Right ventricle myocardium superior (tissue), 1 donor: ENCODE measurements around the gene PTPRN2. TPM values are rescaled to one million over a fixed set of nuclear protein-coding genes. Genes with fewer than 3 reads are reported as not detected.
"Not testable (repeated sequence)": the region's sequence is repeated elsewhere in the genome, so short reads cannot be mapped to it uniquely, and the experiment has no call there.

Experiments
- ATAC-seq: fragments of 200-7000 bp; cut with Tn5 transposase; one replicate; pipeline ENCODE4 v1.9.1; 2020; ENCODE audit warnings: mild to moderate bottlenecking; ENCODE audit not compliant: poor library complexity
- DNase-seq: peaks from one replicate; pipeline ENCODE4 v3.0.0-alpha.2; 2020
- intact Hi-C: fragments of 100-400 bp; cut with DNase I; formaldehyde crosslinking; loops from one replicate; pipeline ENCODE4 v1.11.2; 2022
- total RNA-seq: library from RNA; stranded (reverse); fragmentation: NEBNext Ultra II Directional; extraction: Animal tissue kit (Norgen Biotek cat#: 25700); gene quantifications from one replicate; pipeline ENCODE4 v1.2.1, GENCODE V29; 2021
- donor health status: DM: no; HTN: yes; CAD: no; lungs with severe emphysema.

The PTPRN2 gene
- total RNA-seq, 1 donor from 2014 or later, result 1.2 TPM

- intact Hi-C loops, result no loop called here
- no peak for ATAC-seq
- no peak for DNase-seq
Observed at GRCh38 chr7:158458716-158459282, 128.8 kb downstream of the PTPRN2 start.

GRCh38 chr7:158458096-158458495 is 129.5 kb downstream of the PTPRN2 start:
- DNase-seq (no peak), ATAC-seq (no peak)
- intact Hi-C loops, result no loop called here

GRCh38 chr7:158457586-158457985 is 130.0 kb downstream of the PTPRN2 start:
- ATAC-seq, intact Hi-C loops, DNase-seq: not testable (repeated sequence)

- intact Hi-C loops, result no loop called here
- DNase-seq (no peak), ATAC-seq (no peak)
Observed at GRCh38 chr7:158454631-158455030, 133.0 kb downstream of the PTPRN2 start.

- intact Hi-C loops, result no loop called here
- DNase-seq (no peak), ATAC-seq (no peak)
Observed at GRCh38 chr7:158453663-158454062, 134.0 kb downstream of the PTPRN2 start.

- intact Hi-C loops, result no loop called here
- no peak for ATAC-seq
- no peak for DNase-seq
Observed at GRCh38 chr7:158452331-158452730, 135.3 kb downstream of the PTPRN2 start.

GRCh38 chr7:158450476-158451124 is 137.0 kb downstream of the PTPRN2 start:
- no peak for ATAC-seq
- intact Hi-C loops, result no loop called here
- no peak for DNase-seq

- ATAC-seq, result no peak
- intact Hi-C loops, result no loop called here
- no peak for DNase-seq
Observed at GRCh38 chr7:158449942-158450341, 137.7 kb downstream of the PTPRN2 start.

- intact Hi-C loops, result no loop called here
- ATAC-seq, result no peak
- DNase-seq, result no peak
Observed at GRCh38 chr7:158449266-158449665, 138.4 kb downstream of the PTPRN2 start.

GRCh38 chr7:158448430-158449100 is 139.1 kb downstream of the PTPRN2 start:
- ATAC-seq, result no peak
- intact Hi-C loops, result no loop called here
- no peak for DNase-seq

- DNase-seq, result no peak
- intact Hi-C loops, result no loop called here
Observed at GRCh38 chr7:158447506-158448171, 140.0 kb downstream of the PTPRN2 start.

GRCh38 chr7:158447151-158447505 is 140.5 kb downstream of the PTPRN2 start:
- intact Hi-C loops, result no loop called here
- DNase-seq (no peak), ATAC-seq (no peak)

More at GRCh38 chr7:158447506-158448171, 140.0 kb downstream of the PTPRN2 start:
- no peak for ATAC-seq

- intact Hi-C loops, result no loop called here
- ATAC-seq (no peak), DNase-seq (no peak)
Observed at GRCh38 chr7:158446706-158447105, 140.9 kb downstream of the PTPRN2 start.

GRCh38 chr7:158446281-158446680 is 141.3 kb downstream of the PTPRN2 start:
- no peak for DNase-seq
- intact Hi-C loops, result no loop called here
- no peak for ATAC-seq

GRCh38 chr7:158445421-158446175 is 142.0 kb downstream of the PTPRN2 start:
- intact Hi-C loops, result no loop called here
- ATAC-seq, result no peak

GRCh38 chr7:158444501-158445420 is 142.9 kb downstream of the PTPRN2 start:
- no peak for DNase-seq

More at GRCh38 chr7:158445421-158446175, 142.0 kb downstream of the PTPRN2 start:
- DNase-seq, result no peak

GRCh38 chr7:158443688-158444483 is 143.7 kb downstream of the PTPRN2 start:
- DNase-seq (no peak), ATAC-seq (no peak)
- intact Hi-C loops, result no loop called here

More at GRCh38 chr7:158444501-158445420, 142.9 kb downstream of the PTPRN2 start:
- intact Hi-C loops, result no loop called here
- ATAC-seq, result no peak
